Ovary (tissue), 3 donors: ENCODE results near the gene SLC23A3.

Experiments used
- EP300 ChIP-seq: sonication (generic); formaldehyde crosslinking; IDR thresholded peaks from one replicate; pipeline ENCODE4 v1.6.1; 2017; ENCODE audit warnings: antibody characterized with exemption
- POLR2A ChIP-seq: fragments of 450-650 bp; IDR thresholded peaks from one replicate; pipeline ENCODE4 v1.6.1; 2017; ENCODE audit warnings: antibody characterized with exemption, mild to moderate bottlenecking, moderate library complexity
- TF ChIP-seq, protein P1 (sequence below), 3 donors: fragments of 450-650 bp in 2 of 3; fragments of 200-600 bp in 1 of 3; IDR thresholded peaks; one replicate each; pipeline versions ENCODE4 v1.5.1 to v1.8.0; 2016 to 2022; ENCODE audit warnings: antibody characterized with exemption in 3 of 3, mild to moderate bottlenecking in 1 of 3
- donor health status: DM: no; HTN: no; CAD: no.

DNA sequence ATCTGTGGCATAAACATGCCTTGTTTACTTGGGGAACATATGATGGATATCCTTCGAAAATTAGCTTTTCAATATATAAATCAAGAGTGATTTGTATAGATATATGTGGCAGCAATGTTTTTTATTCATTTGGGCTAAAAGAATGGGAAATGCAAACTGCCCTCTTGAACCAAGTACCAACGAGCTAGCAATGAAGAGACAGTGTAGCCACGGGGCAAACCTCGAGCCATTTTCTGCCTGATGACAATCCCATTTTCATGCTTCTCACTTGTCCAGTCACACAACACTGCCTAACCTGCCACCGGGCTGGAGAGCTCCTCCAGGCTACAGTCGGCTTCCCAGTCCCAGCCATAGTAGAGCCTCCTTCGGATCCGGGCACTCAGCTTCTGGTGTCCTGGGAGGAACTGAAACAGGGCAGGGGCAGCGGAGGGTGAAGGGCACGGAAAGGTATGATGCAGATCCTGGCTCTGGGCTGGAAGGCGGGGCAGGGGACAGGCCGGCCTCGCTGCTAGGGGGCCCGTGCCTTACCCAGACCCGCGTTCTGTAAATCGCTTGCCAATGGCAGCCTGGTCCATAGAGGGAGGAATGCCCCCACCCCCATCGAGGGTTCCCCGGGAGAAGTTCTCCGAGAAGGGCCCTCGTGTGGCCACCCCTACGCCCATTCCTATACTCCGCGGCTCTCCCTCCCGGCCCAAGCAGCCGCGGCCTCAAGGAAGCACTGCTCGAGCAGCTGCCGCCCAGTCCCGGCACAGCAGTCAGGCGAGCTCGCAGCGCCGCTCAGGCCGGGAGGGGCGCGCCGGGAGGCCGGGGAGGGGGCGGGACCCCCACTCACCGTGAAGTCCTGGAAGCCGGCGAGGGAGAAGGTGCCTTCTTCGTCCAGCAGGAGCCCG is 6.3 kb upstream of the SLC23A3 start:
- TF ChIP-seq, protein P1, sequence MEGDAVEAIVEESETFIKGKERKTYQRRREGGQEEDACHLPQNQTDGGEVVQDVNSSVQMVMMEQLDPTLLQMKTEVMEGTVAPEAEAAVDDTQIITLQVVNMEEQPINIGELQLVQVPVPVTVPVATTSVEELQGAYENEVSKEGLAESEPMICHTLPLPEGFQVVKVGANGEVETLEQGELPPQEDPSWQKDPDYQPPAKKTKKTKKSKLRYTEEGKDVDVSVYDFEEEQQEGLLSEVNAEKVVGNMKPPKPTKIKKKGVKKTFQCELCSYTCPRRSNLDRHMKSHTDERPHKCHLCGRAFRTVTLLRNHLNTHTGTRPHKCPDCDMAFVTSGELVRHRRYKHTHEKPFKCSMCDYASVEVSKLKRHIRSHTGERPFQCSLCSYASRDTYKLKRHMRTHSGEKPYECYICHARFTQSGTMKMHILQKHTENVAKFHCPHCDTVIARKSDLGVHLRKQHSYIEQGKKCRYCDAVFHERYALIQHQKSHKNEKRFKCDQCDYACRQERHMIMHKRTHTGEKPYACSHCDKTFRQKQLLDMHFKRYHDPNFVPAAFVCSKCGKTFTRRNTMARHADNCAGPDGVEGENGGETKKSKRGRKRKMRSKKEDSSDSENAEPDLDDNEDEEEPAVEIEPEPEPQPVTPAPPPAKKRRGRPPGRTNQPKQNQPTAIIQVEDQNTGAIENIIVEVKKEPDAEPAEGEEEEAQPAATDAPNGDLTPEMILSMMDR (IDR thresholded peaks at IDR 0.05), result no peak
- no peak for TF ChIP-seq POLR2A
- no peak for TF ChIP-seq EP300
